Immature natural killer cell (primary cell): ENCODE data around the gene INTS4. TPM values are rescaled to one million over a fixed set of nuclear protein-coding genes. Genes with fewer than 3 reads are reported as not detected.
"Not testable (repeated sequence)": the region's sequence is repeated elsewhere in the genome, so short reads cannot be mapped to it uniquely, and the experiment has no call there.

ENCODE experiments used
- DNase-seq, 3 donors: peaks; one replicate each; pipeline ENCODE4 v3.0.0; 2022; ENCODE audit warnings: mixed read lengths in 1 of 3
- H3K27ac Mint-ChIP-seq, 6 donors: one replicate each; pipeline ENCODE4 v1.8.0; 2020; ENCODE audit warnings: mixed read lengths in 6 of 6, mild to moderate bottlenecking in 5 of 6, inconsistent platforms in 4 of 6, moderate library complexity in 3 of 6
- H3K27me3 Mint-ChIP-seq, 3 donors: one replicate each; pipeline ENCODE4 v1.8.0; 2020 to 2021; ENCODE audit warnings: low read depth in 3 of 3, mild to moderate bottlenecking in 3 of 3, mixed read lengths in 3 of 3, moderate library complexity in 3 of 3, inconsistent platforms in 1 of 3
- H3K36me3 Mint-ChIP-seq, 3 donors: one replicate each; pipeline ENCODE4 v1.8.0; 2020; ENCODE audit warnings: mixed read lengths in 3 of 3, inconsistent platforms in 2 of 3, mild to moderate bottlenecking in 2 of 3
- H3K4me1 Mint-ChIP-seq, 2 donors: one replicate each; pipeline ENCODE4 v1.8.0; 2020; ENCODE audit warnings: inconsistent platforms in 2 of 2, mild to moderate bottlenecking in 2 of 2, mixed read lengths in 2 of 2, moderate library complexity in 1 of 2
- H3K4me3 Mint-ChIP-seq, 5 donors: one replicate each; pipeline ENCODE4 v1.8.0; 2020; ENCODE audit warnings: mild to moderate bottlenecking in 5 of 5, mixed read lengths in 5 of 5, inconsistent platforms in 3 of 5, moderate library complexity in 3 of 5
- H3K9me3 Mint-ChIP-seq, 6 donors: one replicate each; pipeline ENCODE4 v1.8.0; 2020; ENCODE audit warnings: mild to moderate bottlenecking in 6 of 6, mixed read lengths in 6 of 6, inconsistent platforms in 4 of 6, moderate library complexity in 3 of 6
- polyA plus RNA-seq, 3 donors: library from polyadenylated mRNA; unstranded; fragments of 300-500 nt; fragmentation: Illumina TruSeq; gene quantifications; one replicate each; pipeline ENCODE4 v1.2.3, GENCODE V29; 2021

The INTS4 gene
- polyA plus RNA-seq, 3 donors from 2014 or later, result 27.1 to 57.8 (median 42.4) TPM

DNA sequence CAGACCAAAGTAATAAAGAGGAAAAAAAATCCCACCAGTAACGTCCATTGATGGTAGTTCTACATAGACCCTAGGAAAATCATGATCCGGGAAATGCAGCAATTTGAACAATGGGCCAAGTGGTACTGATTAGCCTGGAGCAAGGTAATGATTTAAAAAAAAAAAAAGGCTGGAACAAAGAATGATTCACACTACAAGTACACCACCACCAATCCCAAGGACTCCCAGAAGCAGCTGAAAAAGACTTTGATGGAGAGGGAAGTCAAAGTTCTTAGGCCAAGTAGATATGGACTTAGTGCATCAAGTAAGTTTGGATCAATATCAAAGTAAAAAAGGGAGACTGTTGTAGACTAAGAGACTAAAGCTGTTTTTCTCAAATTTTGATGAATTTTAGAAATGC is 16.8 kb upstream of the INTS4 start:
- Mint-ChIP-seq H3K4me3 (no peak overlapping the region), H3K4me1 (no peaks in the 10 kb centered on the region), H3K9me3 (no peaks in the 10 kb centered on the region), H3K27me3 (peaks cover 3 to 5% (median 3%) of the 10 kb centered on the region in 3 donors), H3K27ac (no peak overlapping the region), H3K36me3 (no peaks in the 10 kb centered on the region)
- DNase-seq, result no peak

DNA sequence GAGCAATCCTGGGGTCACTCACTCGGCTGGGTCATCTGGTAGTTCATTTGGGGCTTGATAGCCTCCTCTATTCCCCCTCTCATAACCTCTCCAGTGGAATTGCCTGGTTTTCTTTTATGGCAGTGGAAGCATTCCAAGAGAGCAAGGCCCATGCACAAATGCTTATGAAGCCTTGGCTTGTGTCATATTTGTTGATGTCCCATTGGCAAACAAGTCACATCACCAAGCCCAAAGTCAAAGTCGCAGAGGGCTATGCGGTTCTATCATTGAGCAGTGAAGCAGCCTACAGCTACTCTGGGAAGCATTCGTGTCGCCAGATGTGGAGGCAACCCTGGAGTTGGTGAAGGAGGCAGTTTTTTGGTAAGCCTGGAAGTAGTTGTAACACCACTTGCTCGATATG is 16.3 kb upstream of the INTS4 start:
- H3K36me3 Mint-ChIP-seq, result no peaks in the 10 kb centered on the region
- H3K4me3 Mint-ChIP-seq, result no peak overlapping the region
- no peak for DNase-seq
- H3K27me3 Mint-ChIP-seq, result peaks cover 3 to 5% (median 3%) of the 10 kb centered on the region in 3 donors
- H3K4me1 Mint-ChIP-seq, result no peaks in the 10 kb centered on the region
- H3K9me3 Mint-ChIP-seq, result no peaks in the 10 kb centered on the region
- no peak overlapping the region for H3K27ac Mint-ChIP-seq

DNA sequence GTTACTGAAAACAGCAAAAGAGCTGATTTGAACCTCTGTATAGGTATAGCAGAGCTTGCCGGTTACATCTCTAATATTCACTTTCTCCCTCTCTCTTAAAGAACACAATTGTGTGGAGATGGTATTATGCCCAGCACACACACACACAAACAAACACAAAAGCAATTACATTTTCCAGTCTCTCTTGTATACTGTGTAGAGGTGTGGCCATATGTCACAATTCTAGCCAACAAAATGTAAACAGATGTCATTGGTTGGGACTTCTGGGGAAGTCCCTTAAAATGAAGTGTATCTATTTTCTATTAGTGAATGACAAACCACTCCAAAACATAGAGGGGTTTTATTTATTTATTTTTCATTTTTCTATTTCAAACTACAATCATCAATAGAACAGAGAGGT is 15.8 kb upstream of the INTS4 start:
- H3K27ac Mint-ChIP-seq, result no peak overlapping the region
- no peaks in the 10 kb centered on the region for H3K36me3 Mint-ChIP-seq
- peaks cover 3 to 5% (median 3%) of the 10 kb centered on the region in 3 donors for H3K27me3 Mint-ChIP-seq
- no peaks in the 10 kb centered on the region for H3K9me3 Mint-ChIP-seq
- H3K4me3 Mint-ChIP-seq, result no peak overlapping the region
- DNase-seq, result no peak
- H3K4me1 Mint-ChIP-seq, result no peaks in the 10 kb centered on the region

DNA sequence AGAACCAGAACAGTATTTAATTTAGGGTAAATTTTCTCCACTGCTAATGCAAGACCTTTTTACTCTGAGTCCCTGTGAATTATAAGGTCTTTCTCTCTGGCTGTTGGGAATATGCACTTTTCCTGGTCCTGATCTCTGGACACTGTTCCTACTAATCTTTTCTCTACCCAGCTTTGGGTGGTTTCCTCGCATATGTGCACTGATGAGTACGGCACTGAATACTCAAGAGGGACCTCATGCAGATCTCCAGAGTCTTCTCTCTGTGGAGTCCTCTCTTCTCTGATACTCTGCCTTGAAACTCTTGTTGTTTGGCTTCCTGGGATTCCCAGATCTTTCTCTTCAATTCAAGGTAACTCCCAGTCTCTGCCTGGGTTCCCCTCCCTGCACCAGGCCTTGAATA is 14.6 kb upstream of the INTS4 start:
- Mint-ChIP-seq H3K4me1 (no peaks in the 10 kb centered on the region), H3K27ac (no peak overlapping the region), H3K9me3 (no peaks in the 10 kb centered on the region), H3K4me3 (no peak overlapping the region), H3K27me3 (peaks cover 3 to 5% (median 3%) of the 10 kb centered on the region in 3 donors), H3K36me3 (no peaks in the 10 kb centered on the region)
- no peak for DNase-seq

DNA sequence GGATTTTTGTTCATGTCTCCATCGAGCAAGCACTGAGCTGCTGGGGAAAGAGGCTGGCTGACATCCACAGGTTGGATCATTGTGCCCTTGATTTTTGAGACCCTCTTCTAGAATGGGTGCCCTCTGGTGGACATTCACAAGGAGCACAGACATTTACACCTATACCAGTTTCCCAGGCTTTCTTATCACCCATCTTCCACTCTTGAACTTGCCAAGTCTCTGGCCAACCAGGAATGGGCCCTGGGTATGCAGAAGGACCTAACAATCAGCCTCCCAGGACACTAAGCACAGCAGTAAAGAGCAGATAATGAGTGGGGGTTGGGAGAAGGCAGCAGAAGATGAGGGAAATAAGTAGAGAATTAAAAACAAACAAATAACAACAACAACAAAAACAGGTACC is 5.7 kb upstream of the INTS4 start:
- no peak overlapping the region for H3K4me3 Mint-ChIP-seq
- no peak overlapping the region for H3K27ac Mint-ChIP-seq
- H3K9me3 Mint-ChIP-seq, result no peaks in the 10 kb centered on the region
- peak; percentile 30 to 40 (median 34) for DNase-seq
- H3K27me3 Mint-ChIP-seq, result peaks cover 0 to 2% (median 0%) of the 10 kb centered on the region in 3 donors
- no peaks in the 10 kb centered on the region for H3K36me3 Mint-ChIP-seq
- H3K4me1 Mint-ChIP-seq, result peaks cover 2 to 3% of the 10 kb centered on the region in 2 donors

DNA sequence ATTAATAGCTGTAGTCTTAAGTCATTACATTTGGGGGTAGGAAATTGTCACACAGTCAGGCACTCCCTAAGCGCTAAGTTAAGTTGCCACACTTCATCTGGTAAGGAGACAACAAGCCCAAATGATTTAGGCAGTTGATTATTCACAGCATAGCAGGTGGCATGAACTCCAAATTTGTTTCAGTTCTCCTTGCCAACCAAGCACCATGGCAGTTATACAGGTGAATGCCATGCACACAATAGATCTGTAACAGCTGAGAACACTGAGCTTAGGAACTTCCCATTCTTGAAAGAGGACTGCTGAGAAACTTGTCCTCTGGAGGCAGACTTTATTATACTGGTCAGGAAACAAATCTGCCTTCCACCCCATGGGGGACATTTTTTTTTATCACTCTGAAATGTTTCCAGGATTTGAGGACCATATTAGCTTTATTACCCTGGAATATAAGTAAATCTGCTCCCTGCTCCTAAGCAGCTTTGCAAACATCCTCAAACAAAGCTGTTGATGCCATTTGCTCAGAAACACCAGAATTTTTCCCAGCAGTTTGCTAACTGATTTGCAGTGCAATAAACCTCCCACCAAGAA is 5.1 kb upstream of the INTS4 start:
- H3K27me3 Mint-ChIP-seq, result peaks cover 2 to 8% (median 3%) of the 10 kb centered on the region in 3 donors
- H3K36me3 Mint-ChIP-seq, result no peaks in the 10 kb centered on the region
- H3K4me1 Mint-ChIP-seq, result peaks cover 7 to 9% of the 10 kb centered on the region in 2 donors
- no peak for DNase-seq
- H3K27ac Mint-ChIP-seq, result no peak overlapping the region
- no peak overlapping the region for H3K4me3 Mint-ChIP-seq
- no peaks in the 10 kb centered on the region for H3K9me3 Mint-ChIP-seq

DNA sequence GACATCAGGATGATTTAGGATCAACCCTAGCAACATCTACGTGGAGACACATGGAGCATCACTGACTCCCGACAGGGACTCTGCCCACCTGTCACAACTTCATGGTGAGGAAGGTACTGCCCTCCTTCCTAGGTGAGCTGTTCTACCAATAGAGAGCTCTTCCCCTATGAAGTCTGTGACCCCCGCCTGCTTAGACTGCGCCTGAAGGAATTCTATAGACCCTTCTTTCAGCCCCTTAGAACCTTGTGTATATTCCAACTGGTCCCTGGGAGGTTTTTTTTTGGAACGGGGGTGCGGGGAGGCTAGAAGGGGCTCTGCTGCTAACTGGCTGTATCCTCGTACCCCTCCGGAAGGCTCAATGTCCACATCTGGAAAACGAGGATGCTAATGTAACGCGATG is 566 bp downstream of the INTS4 start:
- no peaks in the 10 kb centered on the region for H3K9me3 Mint-ChIP-seq
- H3K4me1 Mint-ChIP-seq, result peaks cover 24 to 40% of the 10 kb centered on the region in 2 donors
- H3K27ac Mint-ChIP-seq, result peak overlapping the region; percentile 96 to 99 (median 98)
- H3K4me3 Mint-ChIP-seq, result peak overlapping the region; percentile 94 to 99 (median 98)
- DNase-seq, result peak in 1 of 3 donors; percentile 2
- peaks cover 0 to 4% (median 4%) of the 10 kb centered on the region in 3 donors for H3K36me3 Mint-ChIP-seq
- peaks cover 2 to 8% (median 5%) of the 10 kb centered on the region in 3 donors for H3K27me3 Mint-ChIP-seq

DNA sequence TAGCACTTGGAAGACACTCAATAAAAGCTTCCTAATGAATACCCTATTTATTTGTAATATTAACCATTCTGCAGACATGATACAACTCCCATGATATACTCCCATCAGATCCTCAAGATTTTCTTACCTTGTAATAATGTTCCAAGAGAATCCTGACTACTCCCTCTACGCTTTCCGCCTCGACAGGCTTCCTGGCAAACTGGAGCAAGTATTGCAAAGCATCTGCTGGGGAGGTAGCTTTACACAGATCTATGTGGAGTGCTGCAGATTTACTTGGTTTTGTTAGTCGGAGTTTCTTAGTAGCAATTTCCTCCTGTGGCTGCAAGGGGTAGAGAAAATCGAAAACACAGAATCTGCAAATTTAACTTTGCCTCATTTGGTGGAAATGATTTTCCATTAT is 3.5 kb downstream of the INTS4 start:
- no peak for DNase-seq
- H3K27me3 Mint-ChIP-seq, result peaks cover 2 to 8% (median 5%) of the 10 kb centered on the region in 3 donors
- H3K27ac Mint-ChIP-seq, result peak overlapping the region in 1 of 6 donors; percentile 10
- no peaks in the 10 kb centered on the region for H3K9me3 Mint-ChIP-seq
- no peak overlapping the region for H3K4me3 Mint-ChIP-seq
- H3K36me3 Mint-ChIP-seq, result peaks cover 18 to 23% (median 21%) of the 10 kb centered on the region in 3 donors
- H3K4me1 Mint-ChIP-seq, result peaks cover 33 to 55% of the 10 kb centered on the region in 2 donors

DNA sequence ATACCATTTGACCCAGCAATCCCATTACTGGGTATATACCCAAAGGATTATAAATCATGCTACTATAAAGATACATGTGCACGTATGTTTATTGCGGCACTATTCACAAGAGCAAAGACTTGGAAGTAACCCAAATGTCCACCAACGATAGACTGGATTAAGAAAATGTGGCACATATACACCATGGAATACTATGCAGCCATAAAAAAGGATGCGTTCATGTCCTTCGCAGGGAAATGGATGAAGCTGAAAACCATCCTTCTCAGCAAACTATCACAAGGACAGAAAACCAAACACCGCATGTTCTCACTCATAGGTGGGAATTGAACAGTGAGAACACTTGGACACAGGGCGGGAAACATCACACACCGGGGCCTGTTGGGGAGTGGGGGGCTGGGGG is 8.0 kb downstream of the INTS4 start:
- not testable (repeated sequence) for H3K4me3 Mint-ChIP-seq, H3K9me3 Mint-ChIP-seq, DNase-seq, H3K27me3 Mint-ChIP-seq
- Mint-ChIP-seq H3K36me3 (peaks cover 41 to 56% (median 43%) of the 10 kb centered on the region in 3 donors), H3K4me1 (peaks cover 20 to 49% of the 10 kb centered on the region in 2 donors), H3K27ac (peak overlapping the region in 1 of 6 donors; percentile 39)

DNA sequence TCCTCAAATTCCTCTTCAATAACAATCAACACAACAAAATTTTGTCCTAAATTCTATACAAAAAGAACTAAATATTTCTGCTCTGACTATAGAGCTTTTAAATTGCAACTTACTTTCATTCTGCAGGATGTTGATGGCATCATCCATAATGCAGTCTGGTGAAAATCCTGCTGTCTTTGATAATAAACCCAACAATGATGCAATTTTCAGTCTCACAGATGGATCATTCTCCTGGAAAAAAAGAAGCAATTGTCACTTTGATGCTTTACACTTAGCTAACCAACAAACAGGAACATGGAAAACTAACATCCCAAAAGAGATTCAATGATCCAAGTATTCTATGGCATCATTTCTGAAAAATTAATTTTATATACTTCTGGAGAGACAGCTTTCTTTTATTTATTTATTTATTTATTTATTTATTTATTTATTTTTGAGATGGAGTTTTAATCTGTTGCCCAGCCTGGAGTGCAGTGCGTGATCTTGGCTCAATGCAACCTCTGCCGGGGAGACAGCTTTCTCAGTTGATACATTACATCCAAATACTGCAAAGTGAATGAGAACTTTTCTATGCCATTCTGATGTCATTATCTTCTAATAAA is 13.0 kb downstream of the INTS4 start:
- no peak for DNase-seq
- peaks cover 37 to 54% (median 41%) of the 10 kb centered on the region in 3 donors for H3K36me3 Mint-ChIP-seq
- H3K27ac Mint-ChIP-seq, result no peak overlapping the region
- H3K9me3 Mint-ChIP-seq, result no peaks in the 10 kb centered on the region
- H3K27me3 Mint-ChIP-seq, result peaks cover 0 to 2% (median 0%) of the 10 kb centered on the region in 3 donors
- H3K4me3 Mint-ChIP-seq, result no peak overlapping the region
- H3K4me1 Mint-ChIP-seq, result peaks cover 12 to 29% of the 10 kb centered on the region in 2 donors

DNA sequence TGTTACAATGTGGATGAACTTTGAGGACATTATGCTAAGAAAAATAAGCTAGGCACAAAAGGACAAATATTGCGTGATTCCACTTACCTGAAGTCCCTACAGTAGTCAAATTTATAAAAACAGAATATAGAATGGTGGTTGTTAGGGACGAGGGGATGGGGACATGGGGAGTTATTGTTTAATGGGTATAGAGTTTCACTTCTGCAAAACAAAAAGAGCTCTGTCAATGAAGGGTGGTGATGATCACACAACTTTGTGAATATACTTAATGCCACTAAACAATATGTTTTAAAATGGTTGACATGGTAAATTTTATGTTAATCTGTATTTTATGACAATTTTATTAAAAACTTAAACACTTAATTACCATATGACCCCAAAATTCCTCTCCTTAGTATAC is 26.1 kb downstream of the INTS4 start:
- no peak for DNase-seq
- Mint-ChIP-seq H3K36me3 (peaks cover 9 to 23% (median 19%) of the 10 kb centered on the region in 3 donors), H3K9me3 (no peaks in the 10 kb centered on the region), H3K27me3 (peaks cover 0 to 2% (median 0%) of the 10 kb centered on the region in 3 donors), H3K4me1 (no peaks in the 10 kb centered on the region), H3K27ac (no peak overlapping the region), H3K4me3 (no peak overlapping the region)

DNA sequence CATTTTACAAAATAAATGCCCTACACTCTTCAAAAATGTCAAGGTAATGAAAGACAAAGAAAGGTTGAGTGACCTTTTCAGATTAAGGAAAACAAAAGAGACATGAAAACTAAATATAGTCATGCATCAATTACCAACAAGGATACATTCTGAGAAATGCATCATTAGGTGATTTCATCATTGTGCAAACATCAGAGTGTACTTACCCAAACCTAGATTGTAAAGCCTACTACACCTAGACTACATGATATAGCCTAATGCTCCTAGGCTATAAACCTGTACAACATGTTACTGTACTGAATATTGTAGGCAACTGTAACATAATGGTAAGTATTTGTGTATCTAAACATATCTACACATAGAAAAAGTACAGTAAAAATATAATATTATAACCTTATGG is 26.7 kb downstream of the INTS4 start:
- no peak overlapping the region for H3K27ac Mint-ChIP-seq
- H3K36me3 Mint-ChIP-seq, result peaks cover 9 to 17% (median 17%) of the 10 kb centered on the region in 3 donors
- H3K9me3 Mint-ChIP-seq, result no peaks in the 10 kb centered on the region
- H3K27me3 Mint-ChIP-seq, result peaks cover 0 to 2% (median 0%) of the 10 kb centered on the region in 3 donors
- H3K4me1 Mint-ChIP-seq, result no peaks in the 10 kb centered on the region
- no peak overlapping the region for H3K4me3 Mint-ChIP-seq
- DNase-seq, result no peak

DNA sequence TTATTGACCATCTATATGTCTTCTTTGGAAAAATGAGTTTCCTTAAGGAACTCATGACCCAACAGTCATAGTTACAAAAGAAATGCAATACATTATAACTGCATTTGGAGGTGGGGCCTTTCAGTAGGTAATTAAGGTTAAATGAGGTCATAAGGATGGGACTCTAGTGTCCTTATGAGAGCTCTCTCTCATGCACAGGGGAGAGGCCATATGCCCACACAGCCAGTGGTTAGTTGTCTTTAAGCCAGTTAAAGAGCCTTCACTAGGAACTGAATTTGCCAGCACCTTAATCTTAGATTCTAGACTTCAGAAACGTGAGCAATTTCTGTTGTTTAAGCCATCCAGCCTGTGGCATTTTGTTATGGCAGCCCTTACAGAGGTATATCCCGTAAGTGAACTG is 27.3 kb downstream of the INTS4 start:
- DNase-seq, result no peak
- Mint-ChIP-seq H3K27me3 (no peaks in the 10 kb centered on the region), H3K4me3 (no peak overlapping the region), H3K36me3 (peaks cover 9 to 14% (median 14%) of the 10 kb centered on the region in 3 donors), H3K27ac (no peak overlapping the region), H3K9me3 (no peaks in the 10 kb centered on the region), H3K4me1 (no peaks in the 10 kb centered on the region)

DNA sequence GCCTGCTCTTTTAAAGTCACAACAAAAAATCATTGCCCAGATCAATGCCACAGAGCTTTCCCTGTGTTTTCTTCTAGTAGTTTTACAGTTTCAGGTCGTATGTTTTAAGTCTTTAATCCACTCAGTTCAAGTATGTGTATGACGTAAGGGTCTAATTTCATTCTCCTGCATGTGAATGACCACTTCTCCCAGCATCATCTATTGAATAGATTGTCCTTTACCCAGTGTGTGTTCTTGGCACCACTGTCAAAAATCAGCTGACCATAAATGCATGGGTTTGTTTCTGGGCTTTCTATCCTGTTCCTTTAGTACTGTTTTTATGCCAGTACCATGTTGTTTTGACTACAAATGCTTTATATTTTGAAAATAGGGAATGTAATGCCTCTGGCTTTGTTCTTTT is 28.1 kb downstream of the INTS4 start:
- no peak overlapping the region for H3K27ac Mint-ChIP-seq

More for the DNA sequence above, 28.1 kb downstream of the INTS4 start:
- no peaks in the 10 kb centered on the region for H3K4me1 Mint-ChIP-seq
- no peak for DNase-seq
- H3K4me3 Mint-ChIP-seq, result no peak overlapping the region
- peaks cover 8 to 19% (median 9%) of the 10 kb centered on the region in 3 donors for H3K36me3 Mint-ChIP-seq
- no peaks in the 10 kb centered on the region for H3K27me3 Mint-ChIP-seq
- no peaks in the 10 kb centered on the region for H3K9me3 Mint-ChIP-seq
